Measurements from ENCODE around the gene STAT6. TPM values are rescaled to one million over a fixed set of nuclear protein-coding genes. Genes with fewer than 3 reads are reported as not detected.
A peak's percentile ranks its signal among the peaks of the same experiment; 100 is the strongest.
"Not testable (repeated sequence)": the region's sequence is repeated elsewhere in the genome, so short reads cannot be mapped to it uniquely, and the experiment has no call there.

The STAT6 gene
- polyA plus RNA-seq, 3 donors: 95.5 to 138 (median 97.6) TPM

GRCh38 chr12:57131896-57132744, 21.0 kb upstream of the STAT6 start:
- no peak for DNase-seq (ENCODE audit: extremely low read depth in 1 of 11, low read depth in 9 of 11, low spot score in 4 of 11)

GRCh38 chr12:57130941-57131340, 19.8 kb upstream of the STAT6 start:
- no peak for DNase-seq (ENCODE audit: extremely low read depth in 1 of 11, low read depth in 9 of 11, low spot score in 4 of 11)

GRCh38 chr12:57129889-57130288, 18.7 kb upstream of the STAT6 start:
- DNase-seq (ENCODE audit: extremely low read depth in 1 of 11, low read depth in 9 of 11, low spot score in 4 of 11): no peak

- DNase-seq (ENCODE audit: extremely low read depth in 1 of 11, low read depth in 9 of 11, low spot score in 4 of 11): no peak
Observed at GRCh38 chr12:57129321-57129842, 18.2 kb upstream of the STAT6 start.

- DNase-seq (ENCODE audit: extremely low read depth in 1 of 11, low read depth in 9 of 11, low spot score in 4 of 11): no peak
Observed at GRCh38 chr12:57128519-57129247, 17.5 kb upstream of the STAT6 start.

GRCh38 chr12:57127726-57128518, 16.8 kb upstream of the STAT6 start, which contains the start of gene LRP1:
Gene LRP1 (plus strand): TSS chr12:57128483. CDS start chr12:57128965, 482 bp downstream.
- peak in 9 of 11 donors; percentile 69 to 82 (median 79) for DNase-seq (ENCODE audit: extremely low read depth in 1 of 11, low read depth in 9 of 11, low spot score in 4 of 11)

GRCh38 chr12:57127101-57127725, 16.1 kb upstream of the STAT6 start:
- DNase-seq (ENCODE audit: extremely low read depth in 1 of 11, low read depth in 9 of 11, low spot score in 4 of 11): peak in 2 of 11 donors; percentile 52 to 56

- DNase-seq (ENCODE audit: extremely low read depth in 1 of 11, low read depth in 9 of 11, low spot score in 4 of 11): no peak
Observed at GRCh38 chr12:57126561-57126960, 15.4 kb upstream of the STAT6 start.

GRCh38 chr12:57126061-57126460, 14.9 kb upstream of the STAT6 start:
- no peak for DNase-seq (ENCODE audit: extremely low read depth in 1 of 11, low read depth in 9 of 11, low spot score in 4 of 11)

GRCh38 chr12:57124261-57124877, 13.2 kb upstream of the STAT6 start:
- peak in 3 of 11 donors; percentile 65 to 75 (median 67) for DNase-seq (ENCODE audit: extremely low read depth in 1 of 11, low read depth in 9 of 11, low spot score in 4 of 11)

GRCh38 chr12:57123813-57124212, 12.7 kb upstream of the STAT6 start:
- DNase-seq (ENCODE audit: extremely low read depth in 1 of 11, low read depth in 9 of 11, low spot score in 4 of 11): no peak

GRCh38 chr12:57120718-57121117, 9.6 kb upstream of the STAT6 start:
- DNase-seq (ENCODE audit: extremely low read depth in 1 of 11, low read depth in 9 of 11, low spot score in 4 of 11): not testable (repeated sequence)

GRCh38 chr12:57119294-57120085, 8.3 kb upstream of the STAT6 start:
- no peak for DNase-seq (ENCODE audit: extremely low read depth in 1 of 11, low read depth in 9 of 11, low spot score in 4 of 11)

GRCh38 chr12:57118711-57119271, 7.6 kb upstream of the STAT6 start:
- no peak for DNase-seq (ENCODE audit: extremely low read depth in 1 of 11, low read depth in 9 of 11, low spot score in 4 of 11)

GRCh38 chr12:57116580-57117281, 5.6 kb upstream of the STAT6 start:
- no peak for DNase-seq (ENCODE audit: extremely low read depth in 1 of 11, low read depth in 9 of 11, low spot score in 4 of 11)

- DNase-seq (ENCODE audit: extremely low read depth in 1 of 11, low read depth in 9 of 11, low spot score in 4 of 11): no peak
Observed at GRCh38 chr12:57112492-57113294, 1.5 kb upstream of the STAT6 start.
